Mucosa of rectum (tissue), 2 donors: ENCODE measurements around the gene CASP4.

Experiments used
- H3K27ac ChIP-seq, 2 donors: one replicate each; pipeline ENCODE4 v1.7.0; 2013; ENCODE audit warnings: inconsistent platforms in 2 of 2, low read depth in 2 of 2, low read length in 2 of 2
- H3K27me3 ChIP-seq, 2 donors: one replicate each; pipeline ENCODE4 v1.7.0; 2013; ENCODE audit warnings: low read length in 2 of 2; ENCODE audit not compliant: control insufficient read depth in 2 of 2, insufficient read depth in 2 of 2
- H3K36me3 ChIP-seq, 2 donors: one replicate each; pipeline ENCODE4 v1.7.0; 2013; ENCODE audit warnings: low read length in 2 of 2; ENCODE audit not compliant: control insufficient read depth in 2 of 2, insufficient read depth in 2 of 2
- H3K4me1 ChIP-seq, 2 donors: one replicate each; pipeline ENCODE4 v1.7.0; 2013; ENCODE audit warnings: low read length in 2 of 2, mild to moderate bottlenecking in 1 of 2; ENCODE audit not compliant: control insufficient read depth in 2 of 2, insufficient read depth in 2 of 2
- H3K4me3 ChIP-seq, 2 donors: one replicate each; pipeline ENCODE4 v1.7.0; 2013; ENCODE audit warnings: low read length in 2 of 2
- H3K9ac ChIP-seq, 2 donors: one replicate each; pipeline ENCODE4 v1.7.0; 2013; ENCODE audit warnings: low read length in 2 of 2, low read depth in 1 of 2, mild to moderate bottlenecking in 1 of 2
- H3K9me3 ChIP-seq, 2 donors: one replicate each; pipeline ENCODE4 v1.7.0; 2013; ENCODE audit warnings: low read length in 2 of 2; ENCODE audit not compliant: control insufficient read depth in 2 of 2
- donor health status: healthy.
- donor health status: Normal muscosa, but diverticular disease.

CASP4 gene

GRCh38 chr11:104925850-104926249, 42.5 kb downstream of the CASP4 start:
- Histone ChIP-seq H3K27ac (no peak overlapping the region), H3K9ac (no peak overlapping the region), H3K9me3 (peaks cover 0 to 4% of the 10 kb centered on the region in 2 donors), H3K4me1 (no peaks in the 10 kb centered on the region), H3K36me3 (no peaks in the 10 kb centered on the region), H3K27me3 (no peaks in the 10 kb centered on the region), H3K4me3 (no peak overlapping the region)

GRCh38 chr11:104918113-104918824, 50.1 kb downstream of the CASP4 start:
- peak overlapping the region; percentile 67 to 70 for H3K4me3 ChIP-seq
- H3K9ac ChIP-seq = peak overlapping the region; percentile 35 to 58
- H3K9me3 ChIP-seq = no peaks in the 10 kb centered on the region
- peaks cover 2 to 12% of the 10 kb centered on the region in 2 donors for H3K4me1 ChIP-seq
- H3K27ac ChIP-seq = peak overlapping the region; percentile 43 to 46
- no peaks in the 10 kb centered on the region for H3K36me3 ChIP-seq
- no peaks in the 10 kb centered on the region for H3K27me3 ChIP-seq

- H3K4me1 ChIP-seq = peaks cover 2 to 12% of the 10 kb centered on the region in 2 donors
- peak overlapping the region; percentile 67 to 70 for H3K4me3 ChIP-seq
- H3K27ac ChIP-seq = peak overlapping the region; percentile 43 to 46
- H3K9ac ChIP-seq = peak overlapping the region; percentile 35 to 58
- H3K27me3 ChIP-seq = no peaks in the 10 kb centered on the region
- no peaks in the 10 kb centered on the region for H3K36me3 ChIP-seq
- H3K9me3 ChIP-seq = no peaks in the 10 kb centered on the region
These were observed 50.9 kb downstream of the CASP4 start for GRCh38 chr11:104917271-104918112.

- H3K27me3 ChIP-seq = no peaks in the 10 kb centered on the region
- peaks cover 2 to 12% of the 10 kb centered on the region in 2 donors for H3K4me1 ChIP-seq
- no peaks in the 10 kb centered on the region for H3K36me3 ChIP-seq
- no peak overlapping the region for H3K9ac ChIP-seq
- no peak overlapping the region for H3K4me3 ChIP-seq
- H3K27ac ChIP-seq = peak overlapping the region in 1 of 2 donors; percentile 34
- no peaks in the 10 kb centered on the region for H3K9me3 ChIP-seq
These were observed 51.9 kb downstream of the CASP4 start for GRCh38 chr11:104916442-104916841.

GRCh38 chr11:104912102-104912501, 56.3 kb downstream of the CASP4 start:
- H3K9me3 ChIP-seq = no peaks in the 10 kb centered on the region
- H3K4me1 ChIP-seq = peaks cover 2 to 3% of the 10 kb centered on the region in 2 donors
- no peak overlapping the region for H3K27ac ChIP-seq
- no peaks in the 10 kb centered on the region for H3K27me3 ChIP-seq
- H3K36me3 ChIP-seq = no peaks in the 10 kb centered on the region
- no peak overlapping the region for H3K4me3 ChIP-seq
- H3K9ac ChIP-seq = no peak overlapping the region

GRCh38 chr11:104908186-104908531, 60.2 kb downstream of the CASP4 start:
- no peaks in the 10 kb centered on the region for H3K36me3 ChIP-seq
- no peaks in the 10 kb centered on the region for H3K27me3 ChIP-seq
- H3K4me3 ChIP-seq = no peak overlapping the region
- H3K9me3 ChIP-seq = no peaks in the 10 kb centered on the region
- H3K27ac ChIP-seq = no peak overlapping the region
- no peaks in the 10 kb centered on the region for H3K4me1 ChIP-seq
- no peak overlapping the region for H3K9ac ChIP-seq

- Histone ChIP-seq H3K36me3 (no peaks in the 10 kb centered on the region), H3K4me1 (no peaks in the 10 kb centered on the region), H3K9me3 (no peaks in the 10 kb centered on the region), H3K4me3 (no peak overlapping the region), H3K27me3 (no peaks in the 10 kb centered on the region), H3K9ac (no peak overlapping the region), H3K27ac (no peak overlapping the region)
These were observed 60.7 kb downstream of the CASP4 start for GRCh38 chr11:104907521-104908185.

- H3K36me3 ChIP-seq = no peaks in the 10 kb centered on the region
- H3K4me3 ChIP-seq = no peak overlapping the region
- H3K4me1 ChIP-seq = no peaks in the 10 kb centered on the region
- H3K27me3 ChIP-seq = no peaks in the 10 kb centered on the region
- H3K27ac ChIP-seq = no peak overlapping the region
- H3K9ac ChIP-seq = no peak overlapping the region
- H3K9me3 ChIP-seq = no peaks in the 10 kb centered on the region
These were observed 63.1 kb downstream of the CASP4 start for GRCh38 chr11:104905271-104905670.

GRCh38 chr11:104899226-104899625, 69.1 kb downstream of the CASP4 start:
- Histone ChIP-seq H3K36me3 (no peaks in the 10 kb centered on the region), H3K27ac (no peak overlapping the region), H3K9me3 (no peaks in the 10 kb centered on the region), H3K9ac (no peak overlapping the region), H3K4me3 (no peak overlapping the region), H3K4me1 (no peaks in the 10 kb centered on the region), H3K27me3 (no peaks in the 10 kb centered on the region)

GRCh38 chr11:104898685-104899013, 69.7 kb downstream of the CASP4 start:
- no peak overlapping the region for H3K9ac ChIP-seq
- H3K27me3 ChIP-seq = no peaks in the 10 kb centered on the region
- no peaks in the 10 kb centered on the region for H3K4me1 ChIP-seq
- no peaks in the 10 kb centered on the region for H3K9me3 ChIP-seq
- H3K4me3 ChIP-seq = peak overlapping the region; percentile 6 to 62
- H3K27ac ChIP-seq = peak overlapping the region; percentile 44 to 54
- no peaks in the 10 kb centered on the region for H3K36me3 ChIP-seq
